HepG2 (cell line): ENCODE results near the gene CD81. TPM values are rescaled to one million over a fixed set of nuclear protein-coding genes. Genes with fewer than 3 reads are reported as not detected.
A peak's percentile ranks its signal among the peaks of the same experiment; 100 is the strongest.

Source experiments
- ATF7-NPFF ChIP-seq: sonication (generic); formaldehyde crosslinking; IDR thresholded peaks from 2 replicates; pipeline ENCODE4 v1.8.1; 2023; ENCODE audit warnings: mild to moderate bottlenecking, low read depth, missing genetic modification reagents, moderate library complexity
- ETV6 ChIP-seq: sonication (generic); formaldehyde crosslinking; conservative IDR thresholded peaks from 2 replicates; pipeline ENCODE4 v1.4.0; 2020; ENCODE audit warnings: missing genetic modification reagents
- GTF3A ChIP-seq: sonication (generic); formaldehyde crosslinking; conservative IDR thresholded peaks from 2 replicates; pipeline ENCODE4 v1.4.0; 2020; ENCODE audit warnings: mild to moderate bottlenecking, missing genetic modification reagents
- HIVEP1 ChIP-seq: sonication (generic); formaldehyde crosslinking; IDR thresholded peaks from 2 replicates; pipeline ENCODE4 v1.4.0; 2020; ENCODE audit warnings: mild to moderate bottlenecking, missing genetic modification reagents
- HMGXB3 ChIP-seq: sonication (generic); formaldehyde crosslinking; IDR thresholded peaks from 2 replicates; pipeline ENCODE4 v1.4.0; 2020; ENCODE audit warnings: missing genetic modification reagents, borderline replicate concordance
- KLF6 ChIP-seq: IDR thresholded peaks from 2 replicates; pipeline ENCODE4 v1.8.0; 2016; ENCODE audit warnings: missing biosample characterization, missing genetic modification reagents
- NFKBIZ ChIP-seq: IDR thresholded peaks from 2 replicates; pipeline ENCODE4 v1.6.1; 2018; ENCODE audit warnings: missing genetic modification reagents, missing compliant biosample characterization
- NR3C1 ChIP-seq: sonication (generic); formaldehyde crosslinking; IDR thresholded peaks from 2 replicates; pipeline ENCODE4 v1.4.0; 2020; ENCODE audit warnings: missing genetic modification reagents
- SIN3A ChIP-seq: IDR thresholded peaks from 2 replicates; pipeline ENCODE4 v1.6.1; 2011; ENCODE audit warnings: low read depth, mild to moderate bottlenecking, control low read depth, low read length, borderline replicate concordance
- TRAFD1 ChIP-seq: sonication (generic); formaldehyde crosslinking; IDR thresholded peaks from 2 replicates; pipeline ENCODE4 v1.5.1; 2020; ENCODE audit warnings: missing genetic modification reagents, mild to moderate bottlenecking, borderline replicate concordance
- ZBED4 ChIP-seq: sonication (generic); formaldehyde crosslinking; IDR thresholded peaks from 2 replicates; pipeline ENCODE4 v1.4.0; 2020; ENCODE audit warnings: missing genetic modification reagents, borderline replicate concordance
- ZNF224 ChIP-seq: sonication (generic); formaldehyde crosslinking; IDR thresholded peaks from 2 replicates; pipeline ENCODE4 v1.5.0; 2020; ENCODE audit warnings: mild to moderate bottlenecking, missing genetic modification reagents
- ZNF614 ChIP-seq: IDR thresholded peaks from 2 replicates; pipeline ENCODE4 v1.6.1; 2018; ENCODE audit warnings: missing biosample characterization, missing genetic modification reagents, inconsistent platforms, borderline replicate concordance
- ZNF766 ChIP-seq: sonication (generic); formaldehyde crosslinking; IDR thresholded peaks from 2 replicates; pipeline ENCODE4 v1.5.0; 2020; ENCODE audit warnings: missing genetic modification reagents, borderline replicate concordance
- ZNF83 ChIP-seq: sonication (generic); formaldehyde crosslinking; IDR thresholded peaks from 2 replicates; pipeline ENCODE4 v1.4.0; 2020; ENCODE audit warnings: missing genetic modification reagents, mild to moderate bottlenecking, borderline replicate concordance
- polyA plus RNA-seq, 8 experiments: library from polyadenylated mRNA; depleted of rRNA in 3 of 8; stranded (reverse) in 7 of 8; unstranded in 1 of 8; fragments of >200 nt; fragmentation: Illumina TruSeq in 4 of 8; extraction: Trizol in 4 of 8; gene quantifications; 2 replicates each; pipeline versions ENCODE4 v1.2.1 to v1.2.3, GENCODE V29; 2011 to 2016; ENCODE audit warnings: low read depth in 4 of 8, missing spikeins in 1 of 8, mixed read lengths in 1 of 8; ENCODE audit not compliant: insufficient read depth in 1 of 8
- total RNA-seq, 5 experiments: library from RNA; depleted of rRNA; stranded (reverse); fragments of >200 nt; fragmentation: Illumina TruSeq; extraction: Trizol; gene quantifications; 2 replicates each; pipeline ENCODE4 v1.2.3, GENCODE V29; 2016; ENCODE audit warnings: low read depth in 1 of 5

CD81 gene
- total and polyA plus RNA-seq, 2 of the 13 experiments (the other 11 are each of a cell fraction or from before 2014, with no cell fraction given) = not detected

GRCh38 chr11:2400069-2400761 is 23.1 kb downstream of the CD81 start, which contains the start of gene TSSC4 (continued):
- TF ChIP-seq NR3C1 = 0 out of 2 replicates have a peak, but pooled peaks have one; percentile 17
- TF ChIP-seq ZNF83 (CRISPR knock-in tag) = peak; percentile 47; the same call in 1 of the 2 replicates
- 0 out of 2 replicates have a peak, but pooled peaks have one; percentile 12 for TF ChIP-seq ATF7-NPFF (CRISPR knock-in tag)
- no peak for TF ChIP-seq GTF3A
- peak; percentile 79 for TF ChIP-seq ETV6 (CRISPR knock-in tag)
- TF ChIP-seq ZBED4 (CRISPR knock-in tag) = peak; percentile 55; the same call in 1 of the 2 replicates
- peak; percentile 76; the same call in 1 of the 2 replicates for TF ChIP-seq ZNF224 (CRISPR knock-in tag)
- TF ChIP-seq HIVEP1 (CRISPR knock-in tag) = peak; percentile 84
- TF ChIP-seq HMGXB3 = peak; percentile 21; the same call in 1 of the 2 replicates
- TF ChIP-seq ZNF614 (CRISPR knock-in tag) = no peak; the same call in 1 of the 2 replicates
- TF ChIP-seq TRAFD1 (CRISPR knock-in tag) = peak; percentile 94; the same call in 1 of the 2 replicates
- TF ChIP-seq ZNF766 (CRISPR knock-in tag) = peak; percentile 32; the same call in 1 of the 2 replicates
- TF ChIP-seq KLF6 (CRISPR knock-in tag) = 0 out of 2 replicates have a peak, but pooled peaks have one; percentile 34
- peak; percentile 70 for TF ChIP-seq NFKBIZ
- TF ChIP-seq SIN3A = 0 out of 2 replicates have a peak, but pooled peaks have one; percentile 10
